ENCODE results near the gene SEMG2.

The SEMG2 gene

GRCh38 chr20:45183084-45183483 is 38.1 kb upstream of the SEMG2 start:
- DNase-seq (ENCODE audit: low spot score) = no peak
- in situ Hi-C loops (cut with MboI; ENCODE audit: low sequenced_read_pairs, unreplicated experiment) = no loop called here

GRCh38 chr20:45187693-45188092 is 33.5 kb upstream of the SEMG2 start:
- TF ChIP-seq CTCF (IDR thresholded peaks at IDR 0.05; ENCODE audit: borderline replicate concordance, control extremely low read depth, extremely low read depth, insufficient read depth, missing control alignments) = no peak
- no peak for DNase-seq (ENCODE audit: low spot score)
- in situ Hi-C loops (cut with MboI; ENCODE audit: low sequenced_read_pairs, unreplicated experiment) = no loop called here

More at GRCh38 chr20:45183084-45183483, 38.1 kb upstream of the SEMG2 start:
- TF ChIP-seq CTCF (IDR thresholded peaks at IDR 0.05; ENCODE audit: borderline replicate concordance, control extremely low read depth, extremely low read depth, insufficient read depth, missing control alignments) = no peak

GRCh38 chr20:45189067-45189609 is 32.0 kb upstream of the SEMG2 start:
- in situ Hi-C loops (cut with MboI; ENCODE audit: low sequenced_read_pairs, unreplicated experiment) = no loop called here
- no peak for TF ChIP-seq CTCF (IDR thresholded peaks at IDR 0.05; ENCODE audit: borderline replicate concordance, control extremely low read depth, extremely low read depth, insufficient read depth, missing control alignments)
- no peak for DNase-seq (ENCODE audit: low spot score)

GRCh38 chr20:45189861-45190260 is 31.3 kb upstream of the SEMG2 start:
- TF ChIP-seq CTCF (IDR thresholded peaks at IDR 0.05; ENCODE audit: borderline replicate concordance, control extremely low read depth, extremely low read depth, insufficient read depth, missing control alignments) = no peak
- in situ Hi-C loops (cut with MboI; ENCODE audit: low sequenced_read_pairs, unreplicated experiment) = no loop called here
- no peak for DNase-seq (ENCODE audit: low spot score)

- in situ Hi-C loops (cut with MboI; ENCODE audit: low sequenced_read_pairs, unreplicated experiment) = no loop called here
- TF ChIP-seq CTCF (IDR thresholded peaks at IDR 0.05; ENCODE audit: borderline replicate concordance, control extremely low read depth, extremely low read depth, insufficient read depth, missing control alignments) = no peak
- no peak for DNase-seq (ENCODE audit: low spot score)
Measured at GRCh38 chr20:45191926-45192325, 29.2 kb upstream of the SEMG2 start.

GRCh38 chr20:45193331-45193730 is 27.8 kb upstream of the SEMG2 start:
- no peak for TF ChIP-seq CTCF (IDR thresholded peaks at IDR 0.05; ENCODE audit: borderline replicate concordance, control extremely low read depth, extremely low read depth, insufficient read depth, missing control alignments)
- no peak for DNase-seq (ENCODE audit: low spot score)
- in situ Hi-C loops (cut with MboI; ENCODE audit: low sequenced_read_pairs, unreplicated experiment) = no loop called here
